GM12801 (cell line): ENCODE results near the gene MYO18B.

Experiments
- TF ChIP-seq, protein P1 (sequence below): IDR thresholded peaks from one replicate; pipeline ENCODE4 v1.5.1; 2011; ENCODE audit warnings: control low read depth; ENCODE audit not compliant: insufficient read length; ENCODE audit errors: extremely low read depth

MYO18B gene

DNA sequence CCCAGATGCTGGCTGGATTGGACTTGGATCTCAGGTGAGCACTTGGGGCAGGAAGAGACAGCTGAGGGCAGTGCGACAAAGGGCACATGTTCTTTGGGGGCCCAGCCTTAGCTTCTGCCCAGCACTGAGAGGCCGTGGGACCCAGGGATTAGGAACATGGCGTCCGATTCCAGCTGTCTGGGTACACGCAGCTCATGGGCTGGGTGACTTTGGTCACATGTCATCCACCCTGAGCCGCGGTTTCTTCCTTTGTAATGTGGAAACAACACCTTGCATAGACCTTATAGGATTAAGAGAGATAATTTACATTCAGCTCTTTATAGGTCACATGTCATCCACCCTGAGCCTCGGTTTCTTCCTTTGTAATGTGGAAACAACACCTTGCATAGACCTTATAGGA, 39.8 kb downstream of the MYO18B start:
- TF ChIP-seq, protein P1, sequence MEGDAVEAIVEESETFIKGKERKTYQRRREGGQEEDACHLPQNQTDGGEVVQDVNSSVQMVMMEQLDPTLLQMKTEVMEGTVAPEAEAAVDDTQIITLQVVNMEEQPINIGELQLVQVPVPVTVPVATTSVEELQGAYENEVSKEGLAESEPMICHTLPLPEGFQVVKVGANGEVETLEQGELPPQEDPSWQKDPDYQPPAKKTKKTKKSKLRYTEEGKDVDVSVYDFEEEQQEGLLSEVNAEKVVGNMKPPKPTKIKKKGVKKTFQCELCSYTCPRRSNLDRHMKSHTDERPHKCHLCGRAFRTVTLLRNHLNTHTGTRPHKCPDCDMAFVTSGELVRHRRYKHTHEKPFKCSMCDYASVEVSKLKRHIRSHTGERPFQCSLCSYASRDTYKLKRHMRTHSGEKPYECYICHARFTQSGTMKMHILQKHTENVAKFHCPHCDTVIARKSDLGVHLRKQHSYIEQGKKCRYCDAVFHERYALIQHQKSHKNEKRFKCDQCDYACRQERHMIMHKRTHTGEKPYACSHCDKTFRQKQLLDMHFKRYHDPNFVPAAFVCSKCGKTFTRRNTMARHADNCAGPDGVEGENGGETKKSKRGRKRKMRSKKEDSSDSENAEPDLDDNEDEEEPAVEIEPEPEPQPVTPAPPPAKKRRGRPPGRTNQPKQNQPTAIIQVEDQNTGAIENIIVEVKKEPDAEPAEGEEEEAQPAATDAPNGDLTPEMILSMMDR = no peak

DNA sequence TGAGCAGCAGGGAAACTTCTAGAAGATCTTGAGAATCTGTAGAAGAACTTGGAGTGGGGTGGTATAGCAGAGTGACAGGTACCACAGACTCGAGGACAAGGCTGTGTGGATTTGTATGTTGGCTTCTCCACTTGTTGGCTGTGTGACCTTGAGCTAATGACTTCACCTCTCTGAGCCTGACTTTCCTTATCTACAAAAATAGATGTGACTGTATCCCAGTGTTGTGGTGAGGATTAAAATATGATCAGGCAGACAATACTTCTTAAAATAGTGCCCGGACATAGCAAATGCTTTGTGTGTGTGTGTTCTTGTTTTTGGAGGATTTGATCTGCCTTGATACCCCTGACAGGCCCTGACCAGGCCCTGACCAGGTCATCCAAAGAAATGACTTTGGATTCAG, 40.8 kb downstream of the MYO18B start:
- TF ChIP-seq, protein P1 = no peak

DNA sequence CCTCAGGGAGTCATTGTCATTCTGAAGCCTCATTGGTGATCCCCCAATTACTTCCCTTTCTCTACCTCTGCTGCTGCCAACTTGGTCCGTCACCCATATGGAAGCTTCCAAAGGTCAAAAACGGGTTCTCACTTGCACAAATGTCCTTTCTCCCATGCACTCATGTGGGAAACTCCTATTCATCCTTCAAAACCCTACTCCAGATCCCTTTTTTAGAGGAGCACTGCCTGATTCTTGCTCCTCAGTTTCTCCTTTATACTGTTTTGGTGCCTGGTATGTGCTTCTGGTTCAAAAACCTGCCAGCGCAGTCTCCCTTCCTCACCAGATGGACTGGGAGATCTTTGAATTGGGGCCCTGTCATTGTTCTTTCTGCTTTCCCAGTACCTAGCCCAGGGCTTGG, 41.9 kb downstream of the MYO18B start:
- TF ChIP-seq, protein P1 = no peak

DNA sequence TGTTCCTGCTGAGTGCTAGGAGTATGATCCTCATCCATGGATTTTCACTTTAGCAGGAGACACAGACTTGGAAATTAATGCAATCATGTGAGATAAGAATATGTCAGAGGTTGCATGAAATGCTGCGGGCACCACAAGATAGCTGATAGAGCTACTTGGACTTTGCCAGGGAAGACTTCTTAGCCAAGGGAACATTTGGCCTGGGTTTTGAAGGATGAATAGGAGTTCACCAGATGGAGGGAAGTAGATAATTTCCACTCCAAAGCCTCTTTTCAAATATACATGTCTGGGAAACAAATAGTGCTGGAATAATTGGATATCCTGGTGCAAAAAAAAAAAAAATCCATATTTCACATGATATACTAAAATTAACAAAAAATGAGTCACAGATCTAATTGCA, 44.2 kb downstream of the MYO18B start:
- TF ChIP-seq, protein P1 = no peak

DNA sequence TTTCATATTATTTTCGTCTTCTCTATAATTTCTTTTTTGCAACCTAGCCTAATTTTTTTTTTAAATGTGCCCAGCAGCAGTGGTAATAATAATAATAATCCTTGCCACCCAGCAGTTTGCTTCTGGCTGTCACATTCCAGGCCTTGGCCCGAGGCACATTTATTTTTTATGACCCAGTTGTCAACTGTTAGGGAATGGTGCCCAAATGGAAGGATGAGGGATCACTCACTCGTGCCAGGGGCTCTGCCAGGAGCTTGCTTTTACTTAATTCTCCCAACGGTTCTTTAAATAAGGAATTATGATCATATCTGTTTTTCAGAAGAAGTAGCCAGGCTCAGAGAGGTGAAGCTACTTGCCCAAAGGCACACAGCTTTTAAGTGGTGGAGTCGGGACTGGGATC, 49.6 kb downstream of the MYO18B start:
- TF ChIP-seq, protein P1 = no peak

DNA sequence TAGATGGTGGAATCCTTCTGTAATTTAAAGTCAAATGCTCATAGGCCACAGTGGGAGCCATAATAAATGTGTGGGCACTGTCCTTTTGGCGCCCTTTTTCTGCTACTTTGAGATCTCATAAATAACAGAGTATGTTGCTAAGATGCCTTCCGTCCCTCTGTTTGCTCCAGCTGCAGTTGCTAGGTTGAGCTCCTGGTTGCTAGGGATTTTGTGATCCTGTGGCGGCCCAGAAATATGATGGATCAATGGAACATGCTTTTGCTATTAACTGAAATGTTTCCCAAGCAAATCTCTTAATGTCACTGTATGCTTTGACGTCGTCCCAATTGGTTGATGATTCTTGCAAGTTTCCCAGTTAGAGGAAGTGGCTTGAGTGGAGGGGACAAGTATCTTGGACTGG, 53.5 kb downstream of the MYO18B start:
- TF ChIP-seq, protein P1 = no peak

DNA sequence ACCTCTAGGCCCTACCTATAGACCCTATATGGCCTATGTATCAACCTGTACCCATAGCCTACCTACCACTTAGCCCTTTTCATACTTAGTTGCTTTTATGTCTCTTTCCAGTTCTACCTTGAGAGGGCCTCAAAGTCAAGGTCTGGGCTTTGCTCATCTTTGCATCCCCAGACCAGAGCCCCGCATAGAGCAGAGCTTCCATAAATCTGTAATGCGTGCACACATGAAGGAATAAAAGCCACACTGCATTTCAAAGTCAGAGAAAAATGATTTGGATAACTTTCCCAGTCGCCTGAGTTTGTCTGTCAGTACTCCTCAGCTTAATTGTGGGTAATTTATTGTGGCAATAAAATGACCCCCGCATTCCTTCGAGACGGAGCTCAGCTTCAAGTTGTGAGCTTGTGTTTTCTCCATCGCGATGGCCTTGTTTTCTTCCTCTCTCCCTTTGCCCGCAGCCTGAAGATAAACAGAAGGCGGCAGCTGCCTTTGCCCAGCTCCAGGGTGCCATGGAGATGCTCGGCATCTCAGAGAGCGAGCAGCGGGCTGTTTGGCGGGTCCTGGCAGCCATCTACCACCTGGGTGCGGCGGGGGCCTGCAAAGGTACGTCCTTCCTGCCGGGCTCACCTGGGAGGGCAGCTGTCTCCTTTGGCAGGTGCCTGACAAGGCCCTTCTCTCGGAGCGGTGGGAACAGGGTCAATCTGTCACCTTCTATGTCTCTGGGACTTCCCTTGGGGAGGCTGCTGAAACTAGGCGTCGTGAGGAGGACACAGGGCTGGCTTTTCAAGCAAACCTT, 55.7 kb downstream of the MYO18B start:
- TF ChIP-seq, protein P1 = no peak
